Left hindlimb (tissue), 1 donor: ENCODE data around the gene SPTBN4.
"Not testable (repeated sequence)": the region's sequence is repeated elsewhere in the genome, so short reads cannot be mapped to it uniquely, and the experiment has no call there.

Source experiments
- DNase-seq: peaks from one replicate; pipeline ENCODE4 v3.0.0-alpha.2; 2018

Gene SPTBN4

DNA sequence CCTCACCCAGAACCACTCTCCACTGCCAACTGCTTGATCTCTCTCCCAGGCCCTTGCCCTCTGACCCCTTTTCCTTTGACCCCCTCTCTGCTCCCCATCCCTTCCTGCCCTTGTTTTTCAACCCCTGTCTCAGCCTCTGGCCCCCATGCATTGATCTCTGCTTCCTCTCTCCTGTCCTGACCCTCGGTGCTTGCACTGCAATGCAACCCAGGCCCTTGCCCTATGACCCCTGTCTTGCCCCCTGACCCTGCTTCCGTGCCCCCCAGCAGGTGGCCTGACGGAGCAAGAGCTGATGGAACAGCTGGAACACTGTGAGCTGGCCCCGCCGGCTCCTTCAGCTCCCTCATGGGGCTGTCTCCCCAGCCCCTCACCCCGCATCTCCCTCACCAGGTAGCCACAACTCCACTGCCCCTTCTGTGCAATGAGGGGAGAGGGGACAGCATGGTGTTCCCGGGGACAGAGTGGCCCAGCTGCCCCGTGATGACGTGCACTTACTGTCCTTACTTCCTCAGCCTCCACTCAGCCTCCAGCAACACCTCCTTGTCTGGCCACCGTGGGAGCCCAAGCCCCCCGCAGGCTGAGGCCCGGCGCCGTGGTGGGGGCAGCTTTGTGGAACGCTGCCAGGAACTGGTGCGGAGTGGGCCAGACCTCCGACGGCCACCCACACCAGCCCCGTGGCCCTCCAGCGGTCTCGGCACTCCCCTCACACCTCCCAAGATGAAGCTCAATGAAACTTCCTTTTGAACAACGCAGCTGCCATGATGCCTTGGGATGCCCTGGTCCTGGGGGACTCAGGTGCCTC lies 123.9 kb downstream of the SPTBN4 start:
- DNase-seq: no peak

DNA sequence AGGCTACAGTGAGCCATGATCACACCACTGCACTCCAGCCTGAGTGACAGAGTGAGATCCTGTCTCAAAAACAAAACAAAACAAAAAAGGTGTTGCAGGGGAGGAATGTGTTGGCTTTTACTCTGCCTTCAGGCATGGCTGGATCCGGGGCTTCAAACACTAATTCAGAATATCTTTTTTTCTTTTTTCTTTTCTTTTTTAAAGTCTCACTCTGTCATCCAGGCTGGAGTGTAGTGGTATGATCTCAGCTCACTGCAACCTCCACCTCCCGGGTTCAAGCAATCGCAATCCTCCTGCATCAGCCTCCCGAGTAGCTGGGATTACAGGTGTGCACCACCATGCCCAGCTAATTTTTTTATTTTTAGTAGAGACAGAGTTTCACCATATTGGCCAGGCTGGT lies 124.9 kb downstream of the SPTBN4 start:
- not testable (repeated sequence) for DNase-seq

- no peak for DNase-seq
Observed at GRCh38 chr19:40592170-40592569, 125.4 kb downstream of the SPTBN4 start.

DNA sequence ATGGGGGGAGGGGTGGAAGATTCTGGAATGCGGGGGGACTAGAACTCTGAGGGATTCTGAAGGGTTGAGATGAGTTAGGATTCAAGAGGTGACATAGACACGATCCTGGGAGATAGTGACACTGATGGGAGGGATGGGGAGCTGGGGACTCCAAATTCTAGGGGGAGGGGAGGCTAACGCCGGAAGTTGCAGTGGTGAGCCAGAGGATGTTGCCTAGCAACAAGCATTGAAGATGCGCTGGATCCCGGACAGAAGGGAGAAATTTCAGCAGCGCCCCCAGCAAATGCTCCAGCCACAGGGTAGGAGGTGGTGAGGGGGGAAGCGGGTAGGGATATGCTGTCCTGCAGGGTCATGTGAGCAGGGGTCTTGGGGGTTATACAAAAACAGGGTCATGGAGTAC lies 127.5 kb downstream of the SPTBN4 start:
- DNase-seq: no peak

DNA sequence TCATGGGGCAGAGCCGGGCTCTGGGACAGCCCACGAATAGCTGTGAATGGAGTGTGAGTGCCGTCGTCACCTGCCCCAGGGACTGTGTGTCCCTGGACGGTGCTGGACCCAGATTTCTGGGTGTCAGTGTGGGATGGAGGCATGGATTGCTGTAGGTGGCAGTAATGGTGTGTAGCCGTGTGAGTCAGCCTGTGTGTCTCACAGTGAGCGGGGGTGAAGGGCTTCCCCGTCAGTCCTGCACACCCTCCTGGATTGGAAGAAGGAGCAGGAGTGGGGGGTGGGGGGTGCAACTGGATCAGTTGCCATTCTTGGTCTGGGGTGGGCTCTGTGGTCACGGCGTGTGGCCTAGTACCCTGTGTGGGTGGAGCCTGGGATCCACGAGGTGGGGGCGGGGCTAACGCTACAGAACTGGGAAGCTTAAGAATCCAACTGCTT lies 127.9 kb downstream of the SPTBN4 start:
- peak; percentile 6 for DNase-seq

DNA sequence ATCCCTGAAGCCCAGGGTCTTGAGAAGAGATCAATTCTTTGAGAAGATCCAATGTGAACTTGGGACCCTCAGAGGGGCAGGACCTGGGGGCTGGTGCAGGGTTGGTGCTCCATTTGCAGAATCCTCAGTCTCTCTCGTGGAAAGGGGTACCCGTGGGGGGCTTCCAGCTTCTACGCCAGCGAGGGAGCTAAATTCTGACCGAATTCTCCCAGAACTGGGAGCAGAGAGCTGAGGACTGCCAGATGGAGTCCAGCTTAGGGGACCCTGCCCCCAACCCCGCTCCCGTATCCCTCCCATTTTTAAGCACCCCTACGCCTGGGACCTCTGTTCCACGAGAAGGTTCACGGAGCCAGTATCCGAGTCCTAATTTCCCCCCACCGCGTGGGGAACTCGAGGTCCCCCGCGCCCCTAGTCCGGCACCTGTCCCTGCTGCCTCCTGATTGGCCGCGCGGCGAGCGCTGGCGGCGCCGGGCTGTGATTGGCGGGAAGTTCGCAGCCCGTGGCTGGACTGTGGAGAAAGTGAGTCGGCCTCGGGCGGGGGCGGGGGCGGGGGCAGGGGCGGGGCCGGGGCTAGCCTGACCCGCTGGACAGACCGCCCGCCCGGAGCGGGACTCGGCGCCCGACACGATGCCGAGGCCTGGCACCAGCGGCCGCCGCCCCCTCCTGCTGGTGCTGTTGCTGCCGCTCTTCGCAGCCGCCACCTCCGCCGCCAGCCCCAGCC lies 130.0 kb downstream of the SPTBN4 start:
- DNase-seq: peak; percentile 81

- DNase-seq: no peak
Observed at GRCh38 chr19:40597329-40597838, 130.6 kb downstream of the SPTBN4 start.

DNA sequence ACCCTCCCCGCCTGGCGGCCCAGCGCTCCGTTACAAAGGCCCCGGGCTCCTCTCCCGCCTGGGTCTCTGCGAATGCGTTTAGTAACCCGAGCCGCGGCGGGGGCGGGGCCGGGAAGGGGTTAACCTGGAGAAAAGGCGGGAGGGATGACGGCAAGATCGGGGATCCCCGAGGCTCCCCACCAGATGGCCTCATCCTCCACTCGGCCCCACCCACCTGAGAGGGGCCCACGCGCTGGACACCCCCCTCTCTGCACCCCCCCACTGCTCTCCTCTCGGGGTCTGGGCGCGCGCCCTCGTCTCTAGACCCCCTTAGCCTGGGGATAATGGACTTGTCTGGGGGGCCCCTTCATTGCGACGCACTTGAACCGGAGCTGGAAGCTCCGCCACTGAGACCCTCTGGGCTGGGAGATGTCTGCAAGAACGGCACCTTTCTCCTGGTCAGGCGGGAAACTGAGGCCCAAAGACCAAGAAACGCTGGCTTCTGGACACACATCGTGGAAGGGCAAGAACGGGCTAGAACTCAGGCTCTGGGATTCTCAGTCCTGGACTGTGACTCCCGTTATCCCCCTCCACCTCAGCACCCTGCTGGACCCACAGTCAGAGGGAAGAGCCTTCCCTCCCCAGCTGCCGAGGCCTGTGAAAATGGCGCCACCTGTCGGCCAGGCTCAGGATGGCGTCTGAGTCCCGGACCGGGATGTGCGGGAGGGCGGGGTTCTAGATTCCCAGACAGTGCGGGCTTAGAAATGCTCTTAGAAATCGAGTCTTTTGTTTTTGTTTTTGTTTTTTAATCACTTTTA lies 131.5 kb downstream of the SPTBN4 start:
- DNase-seq: peak; percentile 94

DNA sequence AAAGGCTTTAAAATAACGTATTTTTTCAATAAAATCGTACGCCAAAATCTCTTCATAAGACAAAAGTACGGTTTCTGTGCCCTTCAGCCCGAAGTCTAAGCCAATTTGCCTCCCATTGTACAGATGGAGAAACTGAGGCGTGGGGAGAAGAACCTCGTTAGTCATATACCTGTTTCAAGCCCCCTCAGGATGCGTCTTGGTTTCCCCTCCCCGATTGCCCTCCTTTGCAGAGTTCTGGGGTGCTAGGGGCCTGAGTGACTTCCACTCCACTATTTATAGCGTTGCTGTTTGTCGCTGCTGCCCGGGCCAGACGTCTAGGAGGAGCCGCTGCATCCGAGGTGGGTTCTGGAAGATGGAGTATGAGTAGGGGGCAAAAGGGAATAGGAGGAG lies 132.1 kb downstream of the SPTBN4 start:
- DNase-seq: no peak

GRCh38 chr19:40599331-40599901 lies 132.6 kb downstream of the SPTBN4 start:
- DNase-seq: peak; percentile 56

- peak; percentile 48 for DNase-seq
Observed at GRCh38 chr19:40599902-40600569, 133.2 kb downstream of the SPTBN4 start.

GRCh38 chr19:40600570-40601133 lies 133.9 kb downstream of the SPTBN4 start:
- peak; percentile 68 for DNase-seq

- DNase-seq: peak; percentile 75
Observed at GRCh38 chr19:40601134-40601974, 134.6 kb downstream of the SPTBN4 start, which contains the start of gene LTBP4. TSS of gene LTBP4 (plus strand) at chr19:40601369. CDS start at chr19:40601388, 19 bp downstream.

DNA sequence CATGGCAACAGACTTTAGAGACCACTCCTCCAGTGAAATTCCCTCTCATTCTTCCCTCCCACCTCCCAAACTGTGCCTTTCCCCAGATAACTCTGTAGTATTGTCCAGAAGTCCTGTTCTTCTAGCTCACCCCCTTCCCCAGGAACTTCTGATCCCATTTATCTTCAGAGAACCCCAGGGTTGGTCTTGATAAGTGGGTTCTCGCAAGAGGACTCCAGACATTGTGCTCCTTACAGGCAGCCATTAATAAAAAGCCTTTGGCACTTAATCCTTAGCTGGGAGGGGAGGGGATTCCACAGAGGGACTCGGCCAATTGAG lies 136.2 kb downstream of the SPTBN4 start:
- no peak for DNase-seq

GRCh38 chr19:40603389-40604170 lies 136.8 kb downstream of the SPTBN4 start:
- peak; percentile 98 for DNase-seq

DNA sequence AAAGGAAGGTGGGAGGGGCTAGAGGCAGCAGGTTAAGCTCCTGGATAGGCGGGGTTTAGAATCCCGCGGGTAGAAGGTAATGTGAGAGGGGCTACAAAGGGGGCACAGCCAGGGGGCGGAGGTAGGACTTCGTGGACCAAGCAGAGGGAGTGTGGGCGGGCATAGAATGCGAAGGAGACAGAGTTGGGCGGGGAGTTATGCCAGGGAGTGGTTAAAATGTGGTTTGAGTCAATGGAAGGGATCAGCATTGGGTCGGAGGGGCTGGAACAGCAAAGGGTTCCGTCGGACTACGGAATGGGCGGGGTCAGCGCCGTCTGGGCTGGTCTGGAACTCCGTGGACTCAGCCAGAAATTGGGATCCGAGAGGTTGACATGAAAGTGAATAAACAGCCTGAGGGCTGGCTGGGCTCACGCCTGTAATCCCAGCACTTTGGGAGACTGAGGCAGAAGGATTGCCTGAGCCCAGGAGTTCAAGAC lies 137.4 kb downstream of the SPTBN4 start:
- DNase-seq: no peak

DNA sequence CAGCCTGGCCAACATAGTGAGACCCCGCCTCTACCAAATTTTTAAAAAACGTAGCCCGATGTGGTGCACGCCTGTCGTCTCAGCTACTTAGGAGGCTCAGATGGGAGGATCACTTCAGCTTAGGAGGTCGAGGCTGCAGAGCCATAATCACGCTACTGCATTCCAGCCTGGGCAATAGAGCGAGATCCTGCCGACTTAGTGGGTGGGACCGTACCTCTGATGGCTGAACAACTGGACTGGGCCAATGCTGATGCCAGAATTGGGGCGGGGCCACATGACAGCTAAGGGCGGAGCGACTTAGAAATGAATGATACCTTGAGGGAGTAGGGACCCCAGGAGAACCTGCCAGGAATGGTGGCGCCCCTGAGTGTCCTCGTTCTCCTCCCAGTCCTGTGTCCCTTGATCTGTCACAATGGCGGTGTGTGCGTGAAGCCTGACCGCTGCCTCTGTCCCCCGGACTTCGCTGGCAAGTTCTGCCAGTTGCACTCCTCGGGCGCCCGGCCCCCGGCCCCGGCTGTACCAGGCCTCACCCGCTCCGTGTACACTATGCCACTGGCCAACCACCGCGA lies 137.9 kb downstream of the SPTBN4 start:
- DNase-seq: peak; percentile 45

DNA sequence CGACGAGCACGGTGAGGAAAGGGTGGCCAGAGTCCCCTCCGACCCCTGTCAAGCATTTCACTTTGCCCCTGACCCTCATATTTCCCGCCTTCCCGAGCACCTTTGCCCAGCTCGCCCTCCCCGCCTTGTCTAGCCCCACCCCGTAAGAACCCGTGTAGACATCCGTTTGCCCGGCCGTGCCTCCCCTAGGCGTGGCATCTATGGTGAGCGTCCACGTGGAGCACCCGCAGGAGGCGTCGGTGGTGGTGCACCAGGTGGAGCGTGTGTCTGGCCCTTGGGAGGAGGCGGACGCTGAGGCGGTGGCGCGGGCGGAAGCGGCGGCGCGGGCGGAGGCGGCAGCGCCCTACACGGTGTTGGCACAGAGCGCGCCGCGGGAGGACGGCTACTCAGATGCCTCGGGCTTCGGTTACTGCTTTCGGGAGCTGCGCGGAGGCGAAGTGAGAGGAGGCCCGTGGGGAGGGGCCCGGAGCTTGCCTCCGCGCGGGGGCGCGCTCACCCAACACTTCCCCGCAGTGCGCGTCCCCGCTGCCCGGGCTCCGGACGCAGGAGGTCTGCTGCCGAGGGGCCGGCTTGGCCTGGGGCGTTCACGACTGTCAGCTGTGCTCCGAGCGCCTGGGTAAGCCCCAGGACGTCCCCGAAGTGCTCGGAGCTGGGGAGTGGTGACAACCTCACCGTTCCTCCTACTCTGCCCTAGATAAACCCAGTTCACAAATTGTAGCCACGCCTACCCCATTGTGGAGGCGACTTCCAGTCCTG lies 138.6 kb downstream of the SPTBN4 start:
- DNase-seq: peak; percentile 66
